SK-N-MC (cell line): Measurements from ENCODE around the gene TMEM270.

Experiments used
- EZH2 ChIP-seq: fragments of 200-600 bp; sonication (generic); IDR thresholded peaks from one replicate; pipeline ENCODE4 v1.6.1; 2017; ENCODE audit warnings: antibody characterized with exemption
- FOXP2 ChIP-seq: optimal IDR thresholded peaks from 2 replicates; pipeline ENCODE3; 2011; ENCODE audit warnings: mild to moderate bottlenecking, moderate library complexity; ENCODE audit not compliant: insufficient read depth; ENCODE audit errors: extremely low read length, control extremely low read depth
- POLR2AphosphoS5 ChIP-seq: IDR thresholded peaks from 2 replicates; pipeline ENCODE4 v1.6.1; 2012; ENCODE audit warnings: mild to moderate bottlenecking, low read depth, low read length, borderline replicate concordance

DNA sequence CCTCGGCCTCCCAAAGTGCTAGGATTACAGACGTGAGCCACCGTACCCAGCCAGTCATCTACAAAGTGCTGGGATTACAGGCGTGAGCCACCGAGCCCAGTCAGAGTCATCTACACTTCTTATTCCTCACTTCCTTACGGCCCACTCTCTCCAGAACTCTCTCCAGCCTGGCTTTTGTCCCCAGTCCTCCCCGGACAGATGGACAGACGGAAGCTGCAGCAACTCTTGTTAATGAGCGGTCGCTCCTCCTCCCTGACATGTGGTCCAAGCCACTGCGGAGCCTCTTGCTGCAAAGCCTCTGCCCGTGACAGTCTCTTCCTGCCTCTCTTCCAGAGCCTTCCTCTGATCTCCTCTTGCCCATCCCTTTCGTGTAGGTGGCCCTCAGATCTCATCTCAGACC lies 45.9 kb downstream of the TMEM270 start:
- TF ChIP-seq POLR2AphosphoS5 (no peak), EZH2 (no peak), FOXP2 (no peak)
